Head of caudate nucleus (tissue), 42 donors: ENCODE measurements around the gene EDEM2.
A peak's percentile ranks its signal among the peaks of the same experiment; 100 is the strongest.
"Not testable (repeated sequence)": the region's sequence is repeated elsewhere in the genome, so short reads cannot be mapped to it uniquely, and the experiment has no call there.

Source experiments
- DNase-seq, 42 donors: peaks; one replicate each; pipeline versions ENCODE4 v3.0.0 to v3.0.0-alpha.2; 2020 to 2021; ENCODE audit warnings: mixed read lengths in 7 of 42
- intact Hi-C: fragments of 100-400 bp; cut with DNase I; formaldehyde crosslinking; loops from one replicate; pipeline ENCODE4 v1.15.0; 2022

The EDEM2 gene

DNA sequence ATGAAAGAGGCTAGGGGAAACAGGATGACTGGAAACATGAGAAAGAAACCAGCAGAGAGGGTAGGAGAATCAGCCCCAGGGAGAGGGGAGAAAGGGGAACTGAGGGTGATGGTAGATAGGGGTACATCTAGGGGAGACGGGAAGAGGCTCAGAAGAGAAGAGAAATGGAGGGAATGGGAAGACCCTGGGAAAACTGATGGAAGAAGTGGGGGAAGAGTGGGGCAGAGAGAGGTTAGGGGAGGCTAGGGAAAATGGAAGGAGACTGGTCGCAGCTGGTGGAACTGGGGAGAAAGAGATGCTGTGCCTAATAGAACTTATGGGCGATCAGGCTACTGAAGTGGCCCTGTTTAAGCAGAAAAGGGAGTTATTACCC lies 25.3 kb upstream of the EDEM2 start:
- intact Hi-C loops: no loop called here
- no peak for DNase-seq

DNA sequence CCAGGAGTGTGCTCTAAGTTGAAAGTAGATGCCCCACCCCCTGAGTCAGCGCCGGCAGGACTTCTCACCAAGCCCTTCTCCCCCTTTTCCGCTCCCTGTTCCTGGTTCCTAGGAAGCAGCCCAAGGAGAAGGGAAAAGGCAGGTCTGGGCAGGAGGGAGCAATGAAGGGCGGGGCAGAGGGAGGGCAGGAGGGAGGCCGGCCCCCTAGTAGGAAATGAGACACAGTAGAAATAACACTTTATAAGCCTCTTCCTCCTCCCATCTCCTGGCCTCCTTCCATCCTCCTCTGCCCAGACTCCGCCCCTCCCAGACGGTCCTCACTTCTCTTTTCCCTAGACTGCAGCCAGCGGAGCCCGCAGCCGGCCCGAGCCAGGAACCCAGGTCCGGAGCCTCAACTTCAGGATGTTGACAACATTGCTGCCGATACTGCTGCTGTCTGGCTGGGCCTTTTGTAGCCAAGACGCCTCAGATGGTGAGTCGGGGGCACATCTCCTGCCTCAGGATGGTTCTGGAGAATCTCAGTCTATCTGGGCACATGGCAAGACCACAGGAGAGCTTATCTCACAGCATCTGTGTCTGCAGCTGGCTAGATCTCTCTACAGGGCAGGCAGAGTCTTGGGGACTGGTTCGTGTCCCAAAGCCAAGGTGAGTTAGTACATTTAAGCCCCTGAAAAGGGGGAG lies 24.8 kb upstream of the EDEM2 start, which contains the start of gene PROCR:
Gene PROCR, plus strand, starts transcription at position 320 of the 681 bp plus-strand sequence. Its CDS starts 83 bp downstream, at position 403.
- peak in 41 of 42 donors; percentile 19 to 76 (median 51) for DNase-seq
- intact Hi-C loops: no loop called here

DNA sequence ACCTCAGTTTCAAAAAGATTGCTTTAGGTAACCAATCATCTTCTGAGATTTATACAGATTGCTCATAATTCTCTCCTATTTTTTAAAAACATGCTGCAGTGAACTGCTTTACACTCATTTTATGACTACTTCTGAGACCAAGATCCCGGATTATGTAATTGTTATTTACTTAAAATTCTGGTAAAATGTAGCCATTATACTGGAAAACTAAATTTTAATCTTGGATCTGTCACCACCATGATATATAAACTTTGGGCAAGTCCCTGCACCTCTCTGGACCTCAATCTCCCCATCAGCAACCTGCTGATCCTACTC lies 24.3 kb upstream of the EDEM2 start:
- intact Hi-C loops: no loop called here

DNA sequence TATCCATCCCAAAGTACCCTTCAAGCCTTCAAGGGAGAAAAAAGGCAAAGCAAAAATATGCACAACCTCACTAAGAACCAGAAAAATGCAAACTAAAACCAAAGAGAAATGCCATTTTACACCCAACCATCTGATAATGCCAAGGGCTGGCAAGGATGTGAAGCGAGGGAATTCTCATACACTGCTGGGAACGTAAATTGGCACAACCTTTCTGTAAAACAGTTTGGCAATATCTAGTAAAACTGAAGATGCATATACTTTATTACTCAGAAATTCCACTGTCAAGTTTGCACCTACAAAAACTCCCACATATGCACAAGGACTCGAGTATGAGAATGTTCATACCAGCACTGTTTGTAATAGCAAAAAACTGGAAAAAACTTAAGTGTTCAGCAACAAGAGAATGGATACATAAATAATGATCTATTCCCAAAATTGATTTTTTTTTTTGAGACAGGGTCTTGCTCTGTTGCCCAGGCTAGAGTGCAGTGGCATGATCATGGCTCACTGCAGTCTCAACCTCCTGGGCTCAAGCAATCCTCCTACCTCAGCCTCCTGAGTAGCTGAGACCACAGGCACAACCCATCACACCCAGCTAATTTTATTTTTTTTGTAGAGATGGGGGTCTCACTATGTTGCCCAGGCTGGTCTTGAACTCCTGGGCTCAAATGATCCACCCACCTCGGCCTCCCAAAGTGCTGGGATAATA lies 21.7 kb upstream of the EDEM2 start:
- DNase-seq, intact Hi-C loops: not testable (repeated sequence)

More for the DNA sequence above, 24.3 kb upstream of the EDEM2 start:
- DNase-seq: no peak

DNA sequence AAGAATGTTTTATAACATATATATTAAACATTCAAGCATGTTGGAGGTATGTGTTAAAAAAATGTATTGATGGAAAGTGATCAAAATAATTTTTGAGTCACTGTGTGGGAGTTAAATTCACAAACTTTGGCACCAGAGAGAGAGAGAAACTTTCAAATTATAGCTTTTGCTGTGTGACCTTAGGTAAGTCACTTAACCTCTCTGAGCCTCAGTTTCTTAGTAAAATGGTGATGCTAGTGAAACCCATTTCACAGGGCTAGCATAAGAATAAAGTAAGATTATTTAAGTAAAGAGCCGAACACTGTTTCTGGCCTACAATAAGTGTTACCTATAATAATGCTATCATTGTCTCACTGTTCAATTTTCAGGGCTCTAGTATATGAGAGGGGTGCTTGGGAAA lies 20.7 kb upstream of the EDEM2 start:
- DNase-seq: no peak
- intact Hi-C loops: no loop called here

DNA sequence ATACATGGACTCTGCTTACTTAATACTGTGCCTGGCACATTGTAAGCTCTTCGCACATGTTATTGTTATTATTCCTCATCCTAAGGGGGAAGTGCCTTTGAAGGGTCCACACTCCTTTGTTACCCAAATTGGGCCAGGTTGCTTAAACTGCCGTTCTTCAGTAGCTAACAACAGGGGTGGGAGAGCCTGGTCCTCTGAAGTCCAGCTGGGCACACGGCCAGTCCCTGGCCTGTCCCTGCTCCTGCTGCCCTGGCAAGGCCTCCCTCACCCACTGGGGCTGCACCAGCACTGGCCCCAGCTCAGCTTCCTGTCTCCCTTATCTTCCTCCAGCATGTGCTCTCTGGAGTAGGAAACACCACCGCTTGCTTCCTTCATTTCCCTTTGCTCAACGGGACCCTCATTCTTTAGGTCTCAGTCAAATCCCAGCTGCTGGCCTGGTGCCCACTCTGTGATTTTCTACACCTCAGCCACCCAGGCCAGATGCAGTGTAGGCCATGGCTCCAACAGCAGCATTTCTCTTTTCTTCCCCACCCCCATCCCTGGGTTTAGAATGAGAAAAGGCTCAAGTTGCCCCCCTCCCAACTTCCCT lies 19.2 kb upstream of the EDEM2 start:
- peak in 6 of 42 donors; percentile 12 to 37 (median 22) for DNase-seq
- intact Hi-C loops: no loop called here

DNA sequence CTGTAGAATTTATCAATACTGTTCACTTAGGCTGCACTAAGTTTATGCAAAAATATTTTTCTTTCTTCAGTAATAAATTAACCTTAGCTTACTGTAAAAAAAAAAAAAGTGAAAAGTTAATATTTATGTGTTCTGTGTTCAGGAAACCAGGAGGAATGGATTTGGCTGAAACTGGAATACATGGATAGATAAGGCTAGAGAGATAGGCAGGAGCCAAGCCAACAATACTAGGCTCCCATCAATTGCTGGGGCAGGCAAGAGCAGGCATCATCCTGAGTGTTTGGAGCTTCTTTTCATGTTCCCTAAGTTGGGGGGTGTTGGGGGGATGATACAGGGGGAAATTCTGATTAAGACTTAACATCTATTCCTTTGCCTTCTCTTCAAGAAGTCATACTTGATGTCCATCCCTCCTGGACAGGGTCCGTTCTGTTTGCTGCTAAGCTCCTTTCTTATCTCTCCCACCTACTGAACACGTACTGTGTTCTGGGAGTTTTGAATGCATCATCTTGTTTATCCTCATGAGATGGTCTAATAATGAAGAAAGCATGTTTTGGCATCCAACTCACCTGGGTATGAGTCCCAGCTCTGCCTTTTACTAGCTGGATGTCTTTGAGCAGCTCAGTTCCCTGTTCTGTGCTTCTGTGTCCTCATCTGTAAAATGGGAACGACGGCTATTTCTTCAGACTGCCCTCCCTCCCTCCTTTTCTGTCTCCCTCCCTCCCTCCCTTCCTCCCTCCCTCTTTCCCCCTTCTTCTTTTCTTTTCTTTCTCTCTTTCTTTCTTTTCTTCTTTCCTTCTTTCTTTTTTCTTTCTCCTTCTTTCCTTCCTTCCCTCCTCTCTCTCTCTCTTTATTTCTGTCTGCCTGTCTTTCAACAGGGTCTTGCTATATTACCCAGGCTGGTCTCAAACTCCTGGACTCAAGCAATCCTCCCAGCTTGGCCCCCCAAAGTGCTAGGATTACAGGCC lies 18.4 kb upstream of the EDEM2 start:
- DNase-seq: no peak
- intact Hi-C loops: no loop called here

DNA sequence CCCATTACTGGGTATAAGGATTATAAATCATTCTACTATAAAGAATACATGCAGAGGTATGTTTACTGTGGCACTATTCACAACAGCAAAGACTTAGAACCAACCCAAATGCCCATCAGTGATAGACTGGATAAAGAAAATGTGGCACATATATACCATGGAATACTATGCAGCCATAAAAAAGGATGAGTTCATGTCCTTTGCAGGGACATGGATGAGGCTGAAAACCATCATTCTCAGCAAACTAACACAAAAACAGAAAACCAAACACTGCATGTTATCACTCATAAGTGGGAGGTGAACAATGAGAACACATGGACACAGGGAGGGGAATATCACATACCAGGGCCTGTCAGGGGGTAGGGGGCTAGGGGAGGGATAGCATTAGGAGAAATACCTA lies 17.4 kb upstream of the EDEM2 start:
- intact Hi-C loops, DNase-seq: not testable (repeated sequence)

DNA sequence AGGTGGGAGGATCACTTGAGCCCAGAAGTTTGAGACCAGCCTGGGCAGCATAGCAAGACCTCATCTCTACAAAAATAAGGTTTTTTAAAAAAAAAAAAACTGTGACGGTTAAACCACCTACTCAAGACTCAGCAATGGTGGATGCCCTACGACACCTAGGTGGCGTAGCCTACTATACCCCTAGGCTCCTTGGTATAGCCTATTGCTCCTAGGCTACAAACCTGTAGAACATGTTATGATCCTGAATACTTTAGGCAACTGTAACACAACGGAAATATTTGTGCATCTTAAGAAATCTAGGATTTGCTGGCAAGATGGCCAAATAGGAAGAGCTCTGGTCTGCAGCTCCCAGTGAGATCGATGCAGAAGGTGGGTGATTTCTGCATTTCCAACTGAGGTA lies 13.2 kb upstream of the EDEM2 start:
- intact Hi-C loops, DNase-seq: not testable (repeated sequence)

DNA sequence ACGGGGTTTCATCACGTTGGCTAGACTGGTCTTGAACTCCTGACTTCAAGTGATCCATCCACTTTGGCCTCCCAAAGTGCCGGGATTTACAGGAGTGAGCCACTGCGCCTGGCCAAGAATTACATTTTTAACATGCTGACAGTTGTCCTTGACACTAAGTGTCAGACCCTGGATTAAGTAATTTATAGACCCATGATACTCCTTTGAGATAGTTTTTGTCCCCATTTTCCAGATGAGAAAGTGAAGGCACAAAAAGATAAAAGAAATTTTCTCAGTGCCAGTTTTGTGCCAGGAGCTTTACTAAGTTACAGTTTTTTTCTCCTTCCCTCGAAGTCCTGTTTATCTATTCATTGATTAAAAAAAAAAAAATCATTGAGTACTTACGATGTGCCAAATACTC lies 9.8 kb upstream of the EDEM2 start:
- no peak for DNase-seq
- intact Hi-C loops: no loop called here

DNA sequence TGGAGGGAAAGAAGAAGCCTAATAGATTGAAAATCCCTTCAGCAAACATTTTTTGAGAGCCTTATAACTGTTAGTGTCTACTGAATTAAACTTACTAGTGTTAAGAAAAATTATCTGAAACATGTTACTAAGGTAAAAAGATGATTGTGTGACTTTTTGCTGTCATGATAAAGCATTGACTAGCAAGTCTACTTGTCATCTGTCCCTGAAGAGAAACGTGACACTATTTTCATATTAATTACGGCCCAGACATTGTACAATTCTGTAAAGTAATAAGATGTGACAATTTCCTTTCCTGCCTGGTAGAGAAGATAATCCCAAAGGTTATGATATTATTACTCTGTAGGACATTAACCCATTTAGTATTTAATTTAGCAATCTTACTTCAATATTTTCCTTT lies 8.8 kb upstream of the EDEM2 start:
- intact Hi-C loops: no loop called here
- no peak for DNase-seq

DNA sequence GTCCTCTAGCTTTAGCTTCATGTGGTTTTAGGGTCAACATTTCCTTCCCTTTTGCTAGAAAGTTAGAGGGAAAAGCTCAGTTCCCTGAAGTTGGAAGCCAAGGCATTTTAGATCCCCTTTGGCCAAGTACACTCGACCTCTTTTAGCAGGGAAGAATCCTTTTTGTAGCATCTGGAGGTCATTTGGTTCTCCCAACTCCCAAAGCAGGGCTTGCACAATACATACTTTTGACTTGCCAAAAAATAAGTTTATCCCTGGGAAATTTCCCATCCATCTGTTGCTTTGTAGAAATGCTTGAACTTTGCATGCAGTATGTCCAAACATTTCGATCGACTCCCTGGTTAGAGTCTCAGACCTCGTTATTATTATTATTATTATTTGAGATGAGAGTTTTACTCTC lies 4.6 kb upstream of the EDEM2 start:
- no peak for DNase-seq
- intact Hi-C loops: no loop called here

DNA sequence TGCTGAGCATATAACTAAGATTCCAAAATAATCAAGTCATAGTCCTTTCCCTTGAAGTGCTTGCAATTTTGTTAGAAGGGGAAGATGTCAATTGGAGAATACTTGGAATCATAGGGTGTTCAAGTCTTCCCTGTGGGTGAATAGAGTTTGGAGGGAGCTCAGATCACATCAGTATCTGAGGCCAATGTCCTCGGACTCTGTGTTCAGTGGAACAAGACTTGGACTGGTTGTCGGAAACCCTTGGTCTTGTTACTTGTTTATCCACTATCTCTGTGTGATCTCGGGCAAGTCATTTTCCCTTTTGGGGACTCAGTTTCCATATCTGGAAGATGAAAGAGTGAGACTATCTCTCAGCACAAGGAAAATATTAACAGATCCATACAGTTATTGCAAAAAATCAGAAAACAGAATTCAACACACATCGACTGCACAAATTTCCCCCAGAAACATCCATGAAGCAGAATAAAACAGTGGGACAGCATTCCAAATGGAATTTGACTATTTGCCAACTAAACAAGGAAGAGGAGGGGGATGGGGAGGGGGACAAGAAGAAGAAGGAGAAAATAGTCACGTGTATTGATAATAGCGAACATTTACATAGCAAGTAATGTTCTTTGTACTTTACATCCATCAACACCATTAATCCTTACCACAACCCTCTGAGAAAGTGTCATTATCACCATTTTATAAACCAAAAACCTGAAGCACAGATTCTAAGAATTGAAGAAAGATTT lies 3.9 kb upstream of the EDEM2 start:
- intact Hi-C loops: no loop called here
- DNase-seq: no peak

DNA sequence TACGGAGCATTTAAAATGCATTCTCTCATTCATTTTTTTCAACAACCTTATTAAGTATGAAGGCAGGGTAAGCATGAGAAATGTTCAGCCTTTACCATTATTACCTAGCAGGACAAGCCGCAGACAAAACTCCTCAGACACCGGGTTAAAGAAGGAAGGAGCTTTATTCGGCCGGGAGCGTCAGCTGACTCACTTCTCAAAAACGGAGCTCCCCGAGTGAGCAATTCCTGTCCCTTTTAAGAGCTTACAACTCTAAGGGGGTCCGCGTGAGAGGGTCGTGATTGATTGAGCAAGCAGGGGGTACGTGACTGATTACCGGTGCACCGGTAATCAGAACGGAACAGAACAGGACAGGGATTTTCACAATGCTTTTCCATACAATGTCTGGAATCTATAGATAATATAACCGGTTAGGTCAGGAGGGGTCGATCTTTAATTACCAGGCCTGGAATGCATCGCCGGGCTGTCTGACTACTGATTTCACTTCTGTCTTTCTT lies 487 bp upstream of the EDEM2 start:
- DNase-seq: peak in 36 of 42 donors; percentile 5 to 68 (median 40)
- intact Hi-C loops: loop anchor here (10.0 kb wide), 2 partner anchors 53 to 57 kb away; partner anchors contain the start of gene TRPC4AP

DNA sequence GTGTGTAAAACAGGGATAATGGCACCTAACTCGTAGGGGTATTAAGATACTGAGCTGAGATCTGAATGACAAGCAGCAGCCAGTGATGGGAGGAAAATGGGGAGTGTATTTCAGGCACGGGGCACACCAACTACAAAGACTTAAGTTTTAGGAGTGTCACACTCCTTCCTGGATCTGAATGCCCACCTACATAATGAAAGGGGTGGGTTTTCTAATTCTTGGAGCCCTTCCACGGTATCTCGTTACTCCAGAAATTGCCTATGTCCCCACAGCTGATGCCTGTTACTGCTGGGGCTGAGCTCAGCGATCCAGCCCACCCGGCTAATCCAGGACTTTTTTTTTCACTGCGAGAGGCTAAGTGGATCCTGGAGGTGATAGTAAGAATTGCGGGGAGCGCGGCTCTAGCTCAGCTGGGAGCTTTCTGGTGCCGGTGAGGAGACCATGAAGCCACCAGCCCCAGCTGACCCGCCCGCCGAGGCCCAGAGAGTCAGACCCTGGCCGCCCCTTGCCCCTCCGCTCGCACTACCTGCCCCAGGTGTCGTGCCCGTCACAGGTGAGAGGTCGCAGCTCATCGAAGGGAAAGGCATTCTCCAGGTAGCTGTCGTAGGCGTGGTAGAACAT lies 727 bp downstream of the EDEM2 start:
- DNase-seq: peak in 23 of 42 donors; percentile 4 to 49 (median 14)
- intact Hi-C loops: loop anchor here (10.0 kb wide), 2 partner anchors 52 to 58 kb away; partner anchors contain the start of gene TRPC4AP

DNA sequence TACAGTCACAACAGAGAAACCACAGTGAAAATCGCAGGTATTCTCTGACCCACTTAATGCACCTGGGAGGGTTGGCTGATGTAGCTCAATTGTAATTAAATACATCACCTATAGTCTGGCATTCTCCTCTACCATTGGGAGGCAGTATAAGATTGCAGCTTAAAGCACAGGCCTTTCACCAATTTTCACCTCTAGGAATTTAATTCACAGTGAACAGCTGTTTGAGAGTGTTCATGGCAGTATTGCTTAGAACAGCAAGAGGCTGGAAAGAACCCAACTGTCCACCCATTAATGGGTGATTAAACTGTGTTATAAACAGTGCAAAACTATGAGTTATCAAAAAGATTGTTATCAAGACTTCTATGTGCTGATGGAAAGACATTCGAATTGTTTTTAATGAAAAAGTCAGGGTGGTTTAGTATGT lies 2.0 kb downstream of the EDEM2 start:
- DNase-seq: peak in 8 of 42 donors; percentile 12 to 51 (median 31)
- intact Hi-C loops: loop anchor here (10.0 kb wide), 2 partner anchors 50 to 60 kb away; partner anchors contain the start of gene TRPC4AP

DNA sequence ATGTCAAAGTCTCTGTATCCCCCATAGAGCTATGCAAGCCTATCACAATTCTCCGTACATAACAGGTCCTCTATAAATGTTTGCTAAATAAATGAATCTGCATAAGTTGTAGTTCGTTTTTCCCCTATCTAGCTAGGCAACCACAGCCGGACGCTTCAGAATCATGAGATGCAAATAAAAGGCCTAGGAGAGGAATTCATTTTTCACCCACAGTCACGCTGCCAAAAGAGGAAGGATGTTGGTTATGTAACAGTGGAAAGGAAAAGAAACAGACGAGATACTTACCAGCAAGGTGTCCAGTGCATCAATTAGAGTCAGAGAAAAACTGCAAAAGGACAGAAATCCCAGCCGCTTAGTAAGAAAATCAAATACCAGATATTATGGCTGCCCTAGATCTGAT lies 2.4 kb downstream of the EDEM2 start:
- intact Hi-C loops: loop anchor here (10.0 kb wide), 2 partner anchors 50 to 60 kb away; partner anchors contain the start of gene TRPC4AP
- DNase-seq: no peak
